Ishikawa (cell line): ENCODE results near the gene FAM184B.

Experiments used
- CEBPB ChIP-seq: IDR thresholded peaks from 2 replicates; pipeline ENCODE4 v1.6.1; 2012
- CREB1 ChIP-seq: IDR thresholded peaks from 2 replicates; pipeline ENCODE4 v1.6.1; 2012; ENCODE audit warnings: low read depth
- EGR1 ChIP-seq: IDR thresholded peaks from 2 replicates; pipeline ENCODE4 v1.6.1; 2012
- EP300 ChIP-seq: IDR thresholded peaks from 2 replicates; pipeline ENCODE4 v1.6.1; 2012; ENCODE audit warnings: borderline replicate concordance
- FOXM1 ChIP-seq: IDR thresholded peaks from 2 replicates; pipeline ENCODE4 v1.6.1; 2012; ENCODE audit warnings: low read depth, borderline replicate concordance
- NFIC ChIP-seq: IDR thresholded peaks from 2 replicates; pipeline ENCODE4 v1.6.1; 2012
- RAD21 ChIP-seq: IDR thresholded peaks from 2 replicates; pipeline ENCODE4 v1.6.1; 2012; ENCODE audit warnings: low read depth
- TAF1 ChIP-seq: IDR thresholded peaks from 2 replicates; pipeline ENCODE4 v1.6.1; 2012; ENCODE audit warnings: low read depth, mild to moderate bottlenecking
- TCF12 ChIP-seq: IDR thresholded peaks from 2 replicates; pipeline ENCODE4 v1.6.1; 2012; ENCODE audit warnings: low read depth
- TEAD4 ChIP-seq: IDR thresholded peaks from 2 replicates; pipeline ENCODE4 v1.6.1; 2012
- YY1 ChIP-seq: IDR thresholded peaks from 2 replicates; pipeline ENCODE4 v1.6.1; 2012; ENCODE audit warnings: low read depth
- ZBTB7A ChIP-seq: IDR thresholded peaks from 2 replicates; pipeline ENCODE4 v1.6.1; 2012; ENCODE audit warnings: low read depth
- TF ChIP-seq, protein P1 (sequence below): IDR thresholded peaks from 2 replicates; pipeline ENCODE4 v1.6.1; 2012
- TF ChIP-seq, protein P2 (sequence below): IDR thresholded peaks from 2 replicates; pipeline ENCODE4 v1.6.1; 2012; ENCODE audit warnings: low read depth, mild to moderate bottlenecking
- TF ChIP-seq, protein P3 (sequence below): IDR thresholded peaks from 2 replicates; pipeline ENCODE4 v1.6.1; 2012

The FAM184B gene

DNA sequence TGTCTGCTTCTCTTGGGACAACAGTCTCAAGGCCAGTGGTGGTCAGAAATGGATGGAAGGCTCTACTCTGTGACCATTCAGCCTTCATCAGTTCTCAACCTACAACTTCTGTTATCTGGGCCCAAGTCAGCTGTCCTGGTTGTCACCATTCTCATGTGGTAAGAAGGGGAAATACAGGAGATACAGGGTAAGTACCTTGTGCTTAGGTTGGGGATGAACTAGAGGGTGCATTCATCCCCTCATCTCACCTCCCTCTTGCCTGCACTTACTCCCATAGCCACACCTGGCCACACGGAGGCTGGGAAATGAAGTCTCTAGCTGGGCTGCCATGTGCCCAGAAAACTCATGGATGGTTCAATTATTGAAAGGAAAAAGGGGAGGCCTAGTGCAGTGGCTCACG, 44.9 kb downstream of the FAM184B start:
- TF ChIP-seq RAD21 (no peak), YY1 (no peak)

DNA sequence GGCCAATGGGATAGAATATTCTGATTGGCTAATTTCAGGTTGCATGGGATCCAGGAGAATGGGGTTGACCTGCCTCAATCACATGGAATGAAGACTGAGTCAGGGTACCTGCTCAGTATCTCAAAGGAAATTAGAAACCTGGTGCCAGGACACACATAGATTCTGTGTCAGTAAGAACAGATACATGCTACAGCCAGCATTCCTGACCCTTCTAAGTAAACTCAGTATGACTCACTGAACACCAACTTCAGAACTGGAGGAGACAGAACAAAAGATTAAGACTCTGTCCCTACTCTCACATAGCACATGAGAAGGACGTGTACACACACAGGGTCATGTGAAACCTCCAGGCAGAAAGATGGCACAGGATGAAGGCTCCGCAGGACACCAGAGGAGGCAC, 54.5 kb downstream of the FAM184B start:
- no peak for TF ChIP-seq NFIC
- no peak for TF ChIP-seq EGR1
- TF ChIP-seq, protein P1, sequence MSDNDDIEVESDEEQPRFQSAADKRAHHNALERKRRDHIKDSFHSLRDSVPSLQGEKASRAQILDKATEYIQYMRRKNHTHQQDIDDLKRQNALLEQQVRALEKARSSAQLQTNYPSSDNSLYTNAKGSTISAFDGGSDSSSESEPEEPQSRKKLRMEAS = no peak
- TF ChIP-seq EP300 = no peak
- TF ChIP-seq CREB1 = no peak
- TF ChIP-seq ZBTB7A = no peak
- no peak for TF ChIP-seq YY1
- TF ChIP-seq, protein P2, sequence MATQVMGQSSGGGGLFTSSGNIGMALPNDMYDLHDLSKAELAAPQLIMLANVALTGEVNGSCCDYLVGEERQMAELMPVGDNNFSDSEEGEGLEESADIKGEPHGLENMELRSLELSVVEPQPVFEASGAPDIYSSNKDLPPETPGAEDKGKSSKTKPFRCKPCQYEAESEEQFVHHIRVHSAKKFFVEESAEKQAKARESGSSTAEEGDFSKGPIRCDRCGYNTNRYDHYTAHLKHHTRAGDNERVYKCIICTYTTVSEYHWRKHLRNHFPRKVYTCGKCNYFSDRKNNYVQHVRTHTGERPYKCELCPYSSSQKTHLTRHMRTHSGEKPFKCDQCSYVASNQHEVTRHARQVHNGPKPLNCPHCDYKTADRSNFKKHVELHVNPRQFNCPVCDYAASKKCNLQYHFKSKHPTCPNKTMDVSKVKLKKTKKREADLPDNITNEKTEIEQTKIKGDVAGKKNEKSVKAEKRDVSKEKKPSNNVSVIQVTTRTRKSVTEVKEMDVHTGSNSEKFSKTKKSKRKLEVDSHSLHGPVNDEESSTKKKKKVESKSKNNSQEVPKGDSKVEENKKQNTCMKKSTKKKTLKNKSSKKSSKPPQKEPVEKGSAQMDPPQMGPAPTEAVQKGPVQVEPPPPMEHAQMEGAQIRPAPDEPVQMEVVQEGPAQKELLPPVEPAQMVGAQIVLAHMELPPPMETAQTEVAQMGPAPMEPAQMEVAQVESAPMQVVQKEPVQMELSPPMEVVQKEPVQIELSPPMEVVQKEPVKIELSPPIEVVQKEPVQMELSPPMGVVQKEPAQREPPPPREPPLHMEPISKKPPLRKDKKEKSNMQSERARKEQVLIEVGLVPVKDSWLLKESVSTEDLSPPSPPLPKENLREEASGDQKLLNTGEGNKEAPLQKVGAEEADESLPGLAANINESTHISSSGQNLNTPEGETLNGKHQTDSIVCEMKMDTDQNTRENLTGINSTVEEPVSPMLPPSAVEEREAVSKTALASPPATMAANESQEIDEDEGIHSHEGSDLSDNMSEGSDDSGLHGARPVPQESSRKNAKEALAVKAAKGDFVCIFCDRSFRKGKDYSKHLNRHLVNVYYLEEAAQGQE = no peak
- no peak for TF ChIP-seq FOXM1
- no peak for TF ChIP-seq TEAD4

DNA sequence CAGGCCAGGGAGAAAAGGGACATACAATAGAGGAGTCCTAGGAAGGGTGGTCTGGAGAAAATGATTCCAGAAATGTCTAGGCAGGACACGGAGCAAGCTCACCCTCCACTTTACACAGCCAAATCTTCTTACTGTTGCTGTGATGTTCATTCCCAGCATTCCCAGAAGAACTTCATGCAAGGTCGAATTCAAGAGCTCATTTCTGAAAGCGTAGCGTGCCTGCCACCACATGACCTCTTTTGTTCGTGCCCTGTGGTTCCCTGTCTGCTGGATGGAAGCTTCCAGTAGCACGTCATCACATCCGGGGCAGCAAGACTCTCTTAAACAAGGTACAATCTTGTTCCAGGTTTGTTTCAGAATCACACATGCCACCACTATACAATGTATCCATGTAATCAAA, 57.8 kb downstream of the FAM184B start:
- no peak for TF ChIP-seq YY1
- TF ChIP-seq EP300 = no peak
- no peak for TF ChIP-seq NFIC
- TF ChIP-seq ZBTB7A = no peak
- TF ChIP-seq, protein P3, sequence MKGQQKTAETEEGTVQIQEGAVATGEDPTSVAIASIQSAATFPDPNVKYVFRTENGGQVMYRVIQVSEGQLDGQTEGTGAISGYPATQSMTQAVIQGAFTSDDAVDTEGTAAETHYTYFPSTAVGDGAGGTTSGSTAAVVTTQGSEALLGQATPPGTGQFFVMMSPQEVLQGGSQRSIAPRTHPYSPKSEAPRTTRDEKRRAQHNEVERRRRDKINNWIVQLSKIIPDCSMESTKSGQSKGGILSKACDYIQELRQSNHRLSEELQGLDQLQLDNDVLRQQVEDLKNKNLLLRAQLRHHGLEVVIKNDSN = no peak

DNA sequence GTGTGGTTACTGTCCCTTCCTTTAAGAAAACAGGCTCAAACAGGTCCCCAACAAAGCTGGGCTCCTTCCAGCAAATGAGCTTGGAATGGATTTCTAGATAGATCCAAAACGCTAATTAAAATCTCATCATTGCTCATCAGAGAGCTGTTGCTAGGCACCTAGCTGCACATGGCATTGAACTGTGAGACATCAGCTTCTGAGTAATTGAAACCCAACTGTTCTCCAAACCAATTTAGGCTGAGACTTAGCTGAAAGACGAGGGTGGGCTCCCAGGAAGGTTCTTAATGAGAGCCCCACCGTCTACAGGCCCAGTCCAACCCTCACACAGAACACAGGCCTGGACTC, 59.1 kb downstream of the FAM184B start:
- TF ChIP-seq FOXM1 (no peak), YY1 (no peak), RAD21 (no peak), EGR1 (no peak), TAF1 (no peak), TCF12 (no peak), CEBPB (no peak)
- TF ChIP-seq, protein P2 = no peak

DNA sequence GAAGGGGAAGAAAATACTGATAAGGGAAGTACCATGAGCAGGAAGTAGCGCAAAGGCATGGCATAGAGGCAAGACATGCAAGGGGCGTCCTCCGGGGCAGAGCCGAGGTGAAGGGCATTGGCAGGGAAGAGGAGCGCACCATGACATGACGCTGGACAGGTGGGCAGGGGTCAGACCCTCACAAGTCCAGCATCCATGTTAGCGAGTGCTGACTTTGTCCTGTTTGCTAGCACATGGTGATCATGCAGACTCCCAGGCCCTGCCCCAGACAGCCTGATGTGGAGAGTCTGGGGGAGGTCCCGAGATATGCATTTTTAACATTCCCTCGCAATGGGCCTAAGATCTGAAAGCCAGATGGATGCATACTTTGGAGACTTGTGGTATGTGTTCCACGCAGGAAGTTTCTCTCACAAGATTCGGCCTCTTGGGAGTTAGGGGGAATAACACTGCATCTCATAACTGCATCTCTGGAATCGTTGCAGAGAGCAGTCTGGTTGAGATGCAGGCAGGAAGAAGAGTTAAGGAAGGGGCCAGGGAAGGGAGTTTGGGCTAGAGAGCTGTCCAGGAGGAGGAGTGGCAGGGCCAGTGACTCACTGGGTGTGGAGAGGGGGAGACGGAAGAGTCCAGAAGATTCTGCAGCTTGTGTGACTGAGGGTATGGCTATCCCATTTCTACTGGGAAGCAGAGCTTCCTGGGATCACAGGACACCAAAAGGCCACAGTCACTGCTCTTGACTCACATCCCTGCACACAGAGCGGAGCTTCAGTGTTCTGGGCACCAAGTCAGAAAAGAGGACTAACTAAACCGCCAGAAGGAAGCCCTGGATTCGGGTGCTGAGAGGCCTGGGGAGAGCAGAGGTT, 59.7 kb downstream of the FAM184B start:
- no peak for TF ChIP-seq TEAD4
- no peak for TF ChIP-seq RAD21
- TF ChIP-seq ZBTB7A = no peak
- TF ChIP-seq NFIC = no peak
- TF ChIP-seq CEBPB = no peak

DNA sequence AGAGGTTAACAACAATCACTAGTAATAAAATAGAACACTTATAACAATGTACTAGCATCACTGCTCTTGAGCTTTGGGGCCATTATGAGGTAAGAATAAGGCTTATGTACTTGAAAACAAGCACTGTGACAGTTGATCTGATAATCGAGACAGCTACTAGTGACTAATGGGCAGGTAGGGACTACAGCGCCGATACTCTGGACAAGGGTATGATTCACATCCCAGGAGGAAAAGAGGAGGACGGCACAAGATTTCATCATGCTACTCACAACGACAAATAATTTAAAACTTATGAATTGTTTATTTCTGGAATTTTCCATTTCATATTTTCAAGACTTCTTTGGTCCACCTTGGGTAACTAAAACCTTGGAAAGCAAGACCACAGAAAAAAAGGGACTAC, 62.3 kb downstream of the FAM184B start:
- no peak for TF ChIP-seq EP300
- TF ChIP-seq TAF1 = no peak

DNA sequence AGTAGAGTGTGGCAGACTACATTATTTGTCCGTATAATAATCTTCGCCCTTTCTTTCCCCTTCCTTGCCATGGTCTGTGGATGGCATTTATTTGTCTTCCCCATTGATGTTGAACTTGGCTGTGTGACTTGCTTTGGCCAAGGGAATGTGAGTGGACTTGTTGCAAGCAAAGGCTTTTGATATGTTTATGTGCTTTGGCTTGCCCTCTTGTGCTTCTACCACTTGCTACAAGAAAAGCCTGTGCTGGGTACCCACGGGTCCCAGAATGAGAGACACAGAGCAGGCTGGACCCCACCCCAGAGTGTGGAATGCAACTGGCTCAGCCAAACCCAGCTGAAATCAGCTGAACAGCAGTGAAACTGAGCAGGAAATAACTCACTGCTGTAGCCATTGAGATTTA, 63.0 kb downstream of the FAM184B start:
- TF ChIP-seq, protein P2 = no peak
- no peak for TF ChIP-seq NFIC
